Keratinocyte (primary cell): ENCODE data around the gene NANOS1. TPM values are rescaled to one million over a fixed set of nuclear protein-coding genes. Genes with fewer than 3 reads are reported as not detected.

Source experiments
- DNase-seq: peaks from one replicate; pipeline ENCODE4 v3.0.0-alpha.2; 2011; ENCODE audit warnings: low read depth, missing footprints, low spot score
- FAIRE-seq: peaks from 2 replicates; lab custom pipeline; 2011; peaks lifted over from hg19 to GRCh38; lab: Jason Lieb, UNC
- H2AFZ ChIP-seq: 2 replicates; pipeline ENCODE4 v1.6.0; 2012; ENCODE audit warnings: low read length, control low read depth, inconsistent platforms; ENCODE audit not compliant: control insufficient read depth
- H3K27ac ChIP-seq: 2 replicates; pipeline ENCODE4 v1.5.1; 2011; ENCODE audit warnings: low read length; ENCODE audit not compliant: control insufficient read depth, insufficient read depth
- H3K27me3 ChIP-seq: 3 replicates; pipeline ENCODE4 v1.6.0; 2011; ENCODE audit warnings: low read length; ENCODE audit not compliant: control insufficient read depth, insufficient read depth; ENCODE audit errors: extremely low read depth
- H3K36me3 ChIP-seq, 2 experiments: 2 replicates in 1 of 2; 3 replicates in 1 of 2; pipeline ENCODE4 v1.5.1; 2011; ENCODE audit warnings: low read length in 2 of 2, mild to moderate bottlenecking in 1 of 2; ENCODE audit not compliant: control insufficient read depth in 2 of 2, insufficient read depth in 2 of 2; ENCODE audit errors: extremely low read depth in 1 of 2
- H3K4me1 ChIP-seq: 3 replicates; pipeline ENCODE4 v1.5.1; 2011; ENCODE audit warnings: low read length; ENCODE audit not compliant: control insufficient read depth, insufficient read depth; ENCODE audit errors: extremely low read depth
- H3K4me2 ChIP-seq: 3 replicates; pipeline ENCODE4 v1.6.0; 2011; ENCODE audit warnings: low read depth, low read length; ENCODE audit not compliant: control insufficient read depth, insufficient read depth; ENCODE audit errors: extremely low read depth
- H3K4me3 ChIP-seq, 3 experiments: fragments of 200-600 bp in 1 of 3; sonication (generic) in 1 of 3; 2 replicates in 2 of 3; 3 replicates in 1 of 3; pipeline ENCODE4 v1.5.1; 2011 to 2016; ENCODE audit warnings: low read length in 3 of 3, mild to moderate bottlenecking in 3 of 3, control low read depth in 2 of 3, inconsistent platforms in 1 of 3, low read depth in 1 of 3, mixed read lengths in 1 of 3, mixed run types in 1 of 3, moderate library complexity in 1 of 3; ENCODE audit not compliant: control insufficient read depth in 2 of 3, insufficient read depth in 2 of 3; ENCODE audit errors: extremely low read depth in 1 of 3
- H3K79me2 ChIP-seq: 2 replicates; pipeline ENCODE4 v1.6.0; 2012; ENCODE audit warnings: low read length; ENCODE audit not compliant: control insufficient read depth, insufficient read depth
- H3K9ac ChIP-seq: 3 replicates; pipeline ENCODE4 v1.6.0; 2011; ENCODE audit warnings: low read length; ENCODE audit not compliant: control insufficient read depth, insufficient read depth; ENCODE audit errors: extremely low read depth
- H3K9me1 ChIP-seq: 3 replicates; pipeline ENCODE4 v1.6.0; 2011; ENCODE audit warnings: low read length; ENCODE audit not compliant: control insufficient read depth, insufficient read depth; ENCODE audit errors: extremely low read depth
- H3K9me3 ChIP-seq: 2 replicates; pipeline ENCODE4 v1.5.1; 2012; ENCODE audit warnings: low read depth, low read length; ENCODE audit not compliant: control insufficient read depth
- H4K20me1 ChIP-seq: 3 replicates; pipeline ENCODE4 v1.6.0; 2011; ENCODE audit warnings: low read length; ENCODE audit not compliant: control insufficient read depth, insufficient read depth; ENCODE audit errors: extremely low read depth
- CTCF ChIP-seq, 3 experiments: IDR thresholded peaks in 1 of 3; conservative IDR thresholded peaks in 1 of 3; optimal IDR thresholded peaks in 1 of 3; 2 replicates in 2 of 3; 3 replicates in 1 of 3; pipeline versions ENCODE3 to v1.5.1; 2011; ENCODE audit warnings: low read length in 3 of 3, mild to moderate bottlenecking in 3 of 3, moderate library complexity in 2 of 3, control low read depth in 1 of 3, inconsistent platforms in 1 of 3; ENCODE audit not compliant: insufficient read depth in 2 of 3; ENCODE audit errors: extremely low read depth in 1 of 3
- EZH2 ChIP-seq: IDR thresholded peaks from one replicate; pipeline ENCODE4 v1.6.1; 2012; ENCODE audit warnings: inconsistent platforms, mild to moderate bottlenecking, low read length, moderate library complexity
- dilution Hi-C: fragments of 300-500 bp; cut with MboI; formaldehyde crosslinking; loops from one replicate; pipeline ENCODE4 v1.7.0; 2020; ENCODE audit warnings: low sequenced_read_pairs; ENCODE audit not compliant: extremely low pct_ligation_motif_present
- polyA plus RNA-seq, 5 experiments: library from polyadenylated mRNA; depleted of rRNA in 3 of 5; stranded (reverse) in 3 of 5; stranded (forward) in 1 of 5; unstranded in 1 of 5; fragments of >200 nt; gene quantifications; 1 replicate in 1 of 5; 2 replicates in 3 of 5; 3 replicates in 1 of 5; pipeline versions ENCODE4 v1.2.1 to v1.2.3, GENCODE V29; 2011 to 2012; ENCODE audit warnings: missing spikeins in 2 of 5, low read depth in 1 of 5, low replicate concordance in 1 of 5

NANOS1 gene
- polyA plus RNA-seq, 1 donor (not counting 4 experiments of a cell fraction or from before 2014, with no cell fraction given) = 2.1 TPM

DNA sequence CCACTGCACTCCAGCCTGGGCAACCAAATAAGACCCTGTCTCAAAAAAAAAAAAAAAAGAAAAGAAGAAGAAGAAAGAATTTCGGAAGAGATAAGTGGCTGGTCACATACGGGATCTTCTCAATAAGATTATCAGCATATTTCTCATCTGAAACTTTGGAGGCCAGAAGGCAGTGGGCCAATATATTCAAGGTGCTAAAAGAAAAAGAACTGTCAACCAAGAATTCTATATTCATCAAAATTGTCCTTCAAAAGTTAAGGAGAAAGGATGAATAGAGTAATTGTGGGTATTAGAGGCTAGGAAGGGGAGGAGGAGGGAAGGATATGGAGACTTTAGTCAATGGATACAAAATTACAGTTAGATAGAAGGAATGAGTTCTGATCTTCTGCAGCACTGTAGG, 43.9 kb upstream of the NANOS1 start:
- TF ChIP-seq CTCF (optimal IDR thresholded peaks at IDR 0.05 in 1 of 3, IDR thresholded peaks at IDR 0.05 in 1 of 3, conservative IDR thresholded peaks at IDR 0.05 in 1 of 3; ENCODE audit: extremely low read depth in 1 of 3, insufficient read depth in 2 of 3, low read length in 3 of 3) (no peak), EZH2 (no peak)
- Histone ChIP-seq H3K79me2 (no peaks in the 10 kb centered on the region), H3K4me1 (no peaks in the 10 kb centered on the region), H3K9ac (no peak overlapping the region), H2AFZ (no peak overlapping the region), H3K27ac (no peak overlapping the region), H3K9me1 (no peaks in the 10 kb centered on the region), H3K4me3 (no peak overlapping the region), H3K9me3 (no peaks in the 10 kb centered on the region), H3K36me3 (no peaks in the 10 kb centered on the region), H3K27me3 (no peaks in the 10 kb centered on the region), H4K20me1 (no peaks in the 10 kb centered on the region), H3K4me2 (no peak overlapping the region)
- dilution Hi-C loops = no loop called here
- DNase-seq (no peak), FAIRE-seq (no peak)

GRCh38 chr10:118986815-118987790, 42.4 kb upstream of the NANOS1 start:
- H3K27ac ChIP-seq = no peak overlapping the region
- no peaks in the 10 kb centered on the region for H4K20me1 ChIP-seq
- H3K4me1 ChIP-seq = no peaks in the 10 kb centered on the region
- FAIRE-seq (no peak), DNase-seq (no peak)
- H3K79me2 ChIP-seq = no peaks in the 10 kb centered on the region
- H3K4me3 ChIP-seq = no peak overlapping the region
- no peaks in the 10 kb centered on the region for H3K9me3 ChIP-seq
- TF ChIP-seq CTCF (optimal IDR thresholded peaks at IDR 0.05 in 1 of 3, IDR thresholded peaks at IDR 0.05 in 1 of 3, conservative IDR thresholded peaks at IDR 0.05 in 1 of 3; ENCODE audit: extremely low read depth in 1 of 3, insufficient read depth in 2 of 3, low read length in 3 of 3) (no peak), EZH2 (no peak)
- dilution Hi-C loops = no loop called here
- no peaks in the 10 kb centered on the region for H3K36me3 ChIP-seq
- no peaks in the 10 kb centered on the region for H3K9me1 ChIP-seq
- no peaks in the 10 kb centered on the region for H3K27me3 ChIP-seq
- H3K4me2 ChIP-seq = no peak overlapping the region
- no peak overlapping the region for H2AFZ ChIP-seq
- no peak overlapping the region for H3K9ac ChIP-seq
